HepG2 (cell line): ENCODE measurements around the gene ARHGAP26. TPM values are rescaled to one million over a fixed set of nuclear protein-coding genes. Genes with fewer than 3 reads are reported as not detected.
A peak's percentile ranks its signal among the peaks of the same experiment; 100 is the strongest.

Source experiments
- CREM ChIP-seq, 2 experiments: sonication (generic) in 1 of 2; formaldehyde crosslinking in 1 of 2; IDR thresholded peaks; 2 replicates each; pipeline versions ENCODE4 v1.4.0 to v1.6.1; 2016 to 2020; ENCODE audit warnings: antibody characterized with exemption in 1 of 2, mild to moderate bottlenecking in 1 of 2, missing genetic modification reagents in 1 of 2
- FOXA1 ChIP-seq, 2 experiments: fragments of 450-650 bp in 1 of 2; sonication (generic) in 1 of 2; formaldehyde crosslinking in 1 of 2; IDR thresholded peaks; 2 replicates each; pipeline versions ENCODE4 v1.4.0 to v1.6.1; 2016 to 2020; ENCODE audit warnings: missing genetic modification reagents in 1 of 2
- FOXJ3 ChIP-seq: sonication (generic); formaldehyde crosslinking; IDR thresholded peaks from 2 replicates; pipeline ENCODE4 v1.4.0; 2020; ENCODE audit warnings: missing genetic modification reagents, mild to moderate bottlenecking, borderline replicate concordance
- HCFC1 ChIP-seq: fragments of 150-350 bp; IDR thresholded peaks from 2 replicates; pipeline ENCODE4 v1.6.1; 2014; ENCODE audit warnings: low read depth, low read length
- HMG20A ChIP-seq: IDR thresholded peaks from 2 replicates; pipeline ENCODE4 v1.6.1; 2016; ENCODE audit warnings: borderline replicate concordance
- HNF4A ChIP-seq: sonication (generic); formaldehyde crosslinking; IDR thresholded peaks from 2 replicates; pipeline ENCODE4 v1.4.0; 2020; ENCODE audit warnings: missing genetic modification reagents
- MIER2 ChIP-seq: IDR thresholded peaks from 2 replicates; pipeline ENCODE4 v1.6.1; 2016; ENCODE audit warnings: missing biosample characterization, missing genetic modification reagents
- NR2F1 ChIP-seq, 2 experiments: fragments of 450-650 bp in 1 of 2; formaldehyde crosslinking in 1 of 2; IDR thresholded peaks; 2 replicates each; pipeline versions ENCODE4 v1.5.0 to v1.6.1; 2016 to 2020; ENCODE audit warnings: mild to moderate bottlenecking in 1 of 2, missing compliant biosample characterization in 1 of 2, missing genetic modification reagents in 1 of 2, moderate library complexity in 1 of 2
- TCF7 ChIP-seq: sonication (generic); IDR thresholded peaks from 2 replicates; pipeline ENCODE4 v1.6.1; 2016; ENCODE audit warnings: antibody characterized with exemption, low read depth
- ZFP1 ChIP-seq: IDR thresholded peaks from 2 replicates; pipeline ENCODE4 v1.6.1; 2016
- ZNF207 ChIP-seq: fragments of 450-650 bp; IDR thresholded peaks from 2 replicates; pipeline ENCODE4 v1.6.1; 2016; ENCODE audit warnings: antibody characterized with exemption, borderline replicate concordance
- ZNF383 ChIP-seq: sonication (generic); formaldehyde crosslinking; IDR thresholded peaks from 2 replicates; pipeline ENCODE4 v1.4.0; 2020; ENCODE audit warnings: missing genetic modification reagents, mild to moderate bottlenecking, borderline replicate concordance
- ZNF432 ChIP-seq: sonication (generic); formaldehyde crosslinking; IDR thresholded peaks from 2 replicates; pipeline ENCODE4 v1.5.0; 2020; ENCODE audit warnings: missing genetic modification reagents, mild to moderate bottlenecking, borderline replicate concordance
- ZNF501 ChIP-seq: sonication (generic); formaldehyde crosslinking; IDR thresholded peaks from 2 replicates; pipeline ENCODE4 v1.5.1; 2020; ENCODE audit warnings: mild to moderate bottlenecking, moderate library complexity, missing genetic modification reagents
- ZNF556 ChIP-seq: sonication (generic); formaldehyde crosslinking; IDR thresholded peaks from 2 replicates; pipeline ENCODE4 v1.4.0; 2020; ENCODE audit warnings: mild to moderate bottlenecking, missing genetic modification reagents, borderline replicate concordance
- ZNF619 ChIP-seq: sonication (generic); formaldehyde crosslinking; IDR thresholded peaks from 2 replicates; pipeline ENCODE4 v1.4.0; 2020; ENCODE audit warnings: mild to moderate bottlenecking, missing genetic modification reagents
- ZSCAN22 ChIP-seq: sonication (generic); formaldehyde crosslinking; IDR thresholded peaks from 2 replicates; pipeline ENCODE4 v1.4.0; 2020; ENCODE audit warnings: mild to moderate bottlenecking, missing genetic modification reagents
- ZSCAN9 ChIP-seq: IDR thresholded peaks from 2 replicates; pipeline ENCODE4 v1.6.1; 2016; ENCODE audit warnings: borderline replicate concordance
- polyA plus RNA-seq, 8 experiments: library from polyadenylated mRNA; depleted of rRNA in 3 of 8; stranded (reverse) in 7 of 8; unstranded in 1 of 8; fragments of >200 nt; fragmentation: Illumina TruSeq in 4 of 8; extraction: Trizol in 4 of 8; gene quantifications; 2 replicates each; pipeline versions ENCODE4 v1.2.1 to v1.2.3, GENCODE V29; 2011 to 2016; ENCODE audit warnings: low read depth in 4 of 8, missing spikeins in 1 of 8, mixed read lengths in 1 of 8; ENCODE audit not compliant: insufficient read depth in 1 of 8
- total RNA-seq, 5 experiments: library from RNA; depleted of rRNA; stranded (reverse); fragments of >200 nt; fragmentation: Illumina TruSeq; extraction: Trizol; gene quantifications; 2 replicates each; pipeline ENCODE4 v1.2.3, GENCODE V29; 2016; ENCODE audit warnings: low read depth in 1 of 5
- TF ChIP-seq, protein P1 (sequence below): sonication (generic); formaldehyde crosslinking; IDR thresholded peaks from 2 replicates; pipeline ENCODE4 v1.4.0; 2020; ENCODE audit warnings: missing genetic modification reagents, borderline replicate concordance
- TF ChIP-seq, protein P2 (sequence below): sonication (generic); formaldehyde crosslinking; IDR thresholded peaks from 2 replicates; pipeline ENCODE4 v1.5.0; 2020; ENCODE audit warnings: mild to moderate bottlenecking, missing genetic modification reagents, moderate library complexity
- TF ChIP-seq, protein P3 (sequence below): IDR thresholded peaks from 2 replicates; pipeline ENCODE4 v1.6.1; 2016; ENCODE audit warnings: missing compliant biosample characterization, missing genetic modification reagents, borderline replicate concordance
- TF ChIP-seq, protein P4 (sequence below): IDR thresholded peaks from 2 replicates; pipeline ENCODE4 v1.6.1; 2016; ENCODE audit warnings: low read depth, borderline replicate concordance
- TF ChIP-seq, protein P5 (sequence below): sonication (generic); formaldehyde crosslinking; IDR thresholded peaks from 2 replicates; pipeline ENCODE4 v1.9.0; 2021; ENCODE audit warnings: missing genetic modification reagents, mild to moderate bottlenecking, borderline replicate concordance

Gene ARHGAP26
- total and polyA plus RNA-seq, 2 of the 13 experiments (the other 11 are each of a cell fraction or from before 2014, with no cell fraction given): 9.6 to 18.2 TPM

DNA sequence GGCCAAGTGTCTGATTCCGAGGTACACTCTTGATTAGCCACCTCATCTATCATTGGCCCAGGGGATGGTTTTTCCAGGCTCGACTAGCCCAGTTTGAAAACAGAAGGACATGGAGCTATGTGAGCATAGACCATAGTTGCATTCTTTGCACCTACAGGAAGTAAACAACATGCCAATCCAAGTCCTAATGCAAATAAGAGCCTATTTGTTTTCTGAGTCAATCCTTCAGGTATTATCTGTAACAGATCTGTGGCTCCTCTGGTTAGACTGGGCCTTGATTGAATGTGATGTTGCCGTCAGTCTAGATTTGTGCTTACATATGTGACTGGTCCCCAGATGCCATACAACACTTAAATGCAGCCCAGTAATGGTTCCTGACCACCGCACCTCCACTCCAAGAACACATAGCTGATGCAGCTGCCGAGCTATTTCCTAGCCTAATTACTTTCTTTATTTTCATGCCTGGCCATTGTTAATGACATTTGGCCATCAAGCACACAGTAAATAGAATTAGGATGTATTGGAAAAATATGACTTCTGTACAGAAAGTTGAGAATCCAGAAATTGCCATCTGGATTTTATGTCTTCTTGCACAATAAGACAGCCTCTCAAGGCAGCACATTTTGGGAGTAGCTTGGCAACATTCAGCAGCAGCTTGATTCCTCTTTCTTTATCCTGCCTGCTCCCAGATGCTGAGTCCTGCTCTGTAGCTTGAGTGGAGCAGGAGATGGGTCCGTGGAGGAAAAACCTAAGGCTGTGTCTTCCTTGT, 29.5 kb upstream of the ARHGAP26 start (continued):
- no peak for TF ChIP-seq ZNF432
- TF ChIP-seq, protein P1, sequence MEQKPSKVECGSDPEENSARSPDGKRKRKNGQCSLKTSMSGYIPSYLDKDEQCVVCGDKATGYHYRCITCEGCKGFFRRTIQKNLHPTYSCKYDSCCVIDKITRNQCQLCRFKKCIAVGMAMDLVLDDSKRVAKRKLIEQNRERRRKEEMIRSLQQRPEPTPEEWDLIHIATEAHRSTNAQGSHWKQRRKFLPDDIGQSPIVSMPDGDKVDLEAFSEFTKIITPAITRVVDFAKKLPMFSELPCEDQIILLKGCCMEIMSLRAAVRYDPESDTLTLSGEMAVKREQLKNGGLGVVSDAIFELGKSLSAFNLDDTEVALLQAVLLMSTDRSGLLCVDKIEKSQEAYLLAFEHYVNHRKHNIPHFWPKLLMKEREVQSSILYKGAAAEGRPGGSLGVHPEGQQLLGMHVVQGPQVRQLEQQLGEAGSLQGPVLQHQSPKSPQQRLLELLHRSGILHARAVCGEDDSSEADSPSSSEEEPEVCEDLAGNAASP (CRISPR knock-in tag): peak; percentile 31; the same call in 1 of the 2 replicates
- TF ChIP-seq ZSCAN22 (CRISPR knock-in tag): peak; percentile 95
- peak; percentile 21; the same call in 1 of the 2 replicates for TF ChIP-seq HNF4A (CRISPR knock-in tag)
- 0 out of 2 replicates have a peak, but pooled peaks have one; percentile 34 for TF ChIP-seq ZNF556 (CRISPR knock-in tag)
- TF ChIP-seq, protein P2, sequence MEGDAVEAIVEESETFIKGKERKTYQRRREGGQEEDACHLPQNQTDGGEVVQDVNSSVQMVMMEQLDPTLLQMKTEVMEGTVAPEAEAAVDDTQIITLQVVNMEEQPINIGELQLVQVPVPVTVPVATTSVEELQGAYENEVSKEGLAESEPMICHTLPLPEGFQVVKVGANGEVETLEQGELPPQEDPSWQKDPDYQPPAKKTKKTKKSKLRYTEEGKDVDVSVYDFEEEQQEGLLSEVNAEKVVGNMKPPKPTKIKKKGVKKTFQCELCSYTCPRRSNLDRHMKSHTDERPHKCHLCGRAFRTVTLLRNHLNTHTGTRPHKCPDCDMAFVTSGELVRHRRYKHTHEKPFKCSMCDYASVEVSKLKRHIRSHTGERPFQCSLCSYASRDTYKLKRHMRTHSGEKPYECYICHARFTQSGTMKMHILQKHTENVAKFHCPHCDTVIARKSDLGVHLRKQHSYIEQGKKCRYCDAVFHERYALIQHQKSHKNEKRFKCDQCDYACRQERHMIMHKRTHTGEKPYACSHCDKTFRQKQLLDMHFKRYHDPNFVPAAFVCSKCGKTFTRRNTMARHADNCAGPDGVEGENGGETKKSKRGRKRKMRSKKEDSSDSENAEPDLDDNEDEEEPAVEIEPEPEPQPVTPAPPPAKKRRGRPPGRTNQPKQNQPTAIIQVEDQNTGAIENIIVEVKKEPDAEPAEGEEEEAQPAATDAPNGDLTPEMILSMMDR: no peak
- TF ChIP-seq ZSCAN9 (CRISPR knock-in tag): peak; percentile 70; the same call in 1 of the 2 replicates
- TF ChIP-seq, protein P3, sequence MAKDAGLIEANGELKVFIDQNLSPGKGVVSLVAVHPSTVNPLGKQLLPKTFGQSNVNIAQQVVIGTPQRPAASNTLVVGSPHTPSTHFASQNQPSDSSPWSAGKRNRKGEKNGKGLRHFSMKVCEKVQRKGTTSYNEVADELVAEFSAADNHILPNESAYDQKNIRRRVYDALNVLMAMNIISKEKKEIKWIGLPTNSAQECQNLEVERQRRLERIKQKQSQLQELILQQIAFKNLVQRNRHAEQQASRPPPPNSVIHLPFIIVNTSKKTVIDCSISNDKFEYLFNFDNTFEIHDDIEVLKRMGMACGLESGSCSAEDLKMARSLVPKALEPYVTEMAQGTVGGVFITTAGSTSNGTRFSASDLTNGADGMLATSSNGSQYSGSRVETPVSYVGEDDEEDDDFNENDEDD: no peak
- TF ChIP-seq, protein P4, sequence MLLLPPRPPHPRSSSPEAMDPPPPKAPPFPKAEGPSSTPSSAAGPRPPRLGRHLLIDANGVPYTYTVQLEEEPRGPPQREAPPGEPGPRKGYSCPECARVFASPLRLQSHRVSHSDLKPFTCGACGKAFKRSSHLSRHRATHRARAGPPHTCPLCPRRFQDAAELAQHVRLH (CRISPR knock-in tag): peak; percentile 36; the same call in 1 of the 2 replicates
- no peak for TF ChIP-seq ZNF501
- peak; percentile 73; the same call in 1 of the 2 replicates for TF ChIP-seq FOXJ3 (CRISPR knock-in tag)
- TF ChIP-seq MIER2 (CRISPR knock-in tag): 0 out of 2 replicates have a peak, but pooled peaks have one; percentile 59
- TF ChIP-seq NR2F1 (CRISPR knock-in tag; IDR thresholded peaks at IDR 0.05): peak in 1 of 2 experiments; percentile 67; a peak in 2 of 4 replicates
- no peak for TF ChIP-seq ZNF619 (CRISPR knock-in tag)
- TF ChIP-seq ZFP1 (CRISPR knock-in tag): 0 out of 2 replicates have a peak, but pooled peaks have one; percentile 36
- no peak for TF ChIP-seq HCFC1
- TF ChIP-seq HMG20A: peak; percentile 99
- TF ChIP-seq TCF7: 0 out of 2 replicates have a peak, but pooled peaks have one; percentile 42
- peak; percentile 99 for TF ChIP-seq FOXA1 (IDR thresholded peaks at IDR 0.05)
- TF ChIP-seq FOXA1 (CRISPR knock-in tag; IDR thresholded peaks at IDR 0.05): peak; percentile 98
- TF ChIP-seq, protein P5, sequence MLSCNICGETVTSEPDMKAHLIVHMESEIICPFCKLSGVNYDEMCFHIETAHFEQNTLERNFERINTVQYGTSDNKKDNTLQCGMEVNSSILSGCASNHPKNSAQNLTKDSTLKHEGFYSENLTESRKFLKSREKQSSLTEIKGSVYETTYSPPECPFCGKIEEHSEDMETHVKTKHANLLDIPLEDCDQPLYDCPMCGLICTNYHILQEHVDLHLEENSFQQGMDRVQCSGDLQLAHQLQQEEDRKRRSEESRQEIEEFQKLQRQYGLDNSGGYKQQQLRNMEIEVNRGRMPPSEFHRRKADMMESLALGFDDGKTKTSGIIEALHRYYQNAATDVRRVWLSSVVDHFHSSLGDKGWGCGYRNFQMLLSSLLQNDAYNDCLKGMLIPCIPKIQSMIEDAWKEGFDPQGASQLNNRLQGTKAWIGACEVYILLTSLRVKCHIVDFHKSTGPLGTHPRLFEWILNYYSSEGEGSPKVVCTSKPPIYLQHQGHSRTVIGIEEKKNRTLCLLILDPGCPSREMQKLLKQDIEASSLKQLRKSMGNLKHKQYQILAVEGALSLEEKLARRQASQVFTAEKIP (CRISPR knock-in tag): no peak
- no peak for TF ChIP-seq ZNF207
- no peak for TF ChIP-seq ZNF383 (CRISPR knock-in tag)
- TF ChIP-seq CREM (IDR thresholded peaks at IDR 0.05): peak; percentile 39; the same call in 1 of the 2 replicates
- TF ChIP-seq CREM (CRISPR knock-in tag; IDR thresholded peaks at IDR 0.05): no peak
